Keratinocyte (primary cell): ENCODE data around the gene DCUN1D2.

Experiments
- EZH2 ChIP-seq: IDR thresholded peaks from one replicate; pipeline ENCODE4 v1.6.1; 2012; ENCODE audit warnings: inconsistent platforms, mild to moderate bottlenecking, low read length, moderate library complexity
- TF ChIP-seq, protein P1 (sequence below), 3 experiments: IDR thresholded peaks in 1 of 3; conservative IDR thresholded peaks in 1 of 3; optimal IDR thresholded peaks in 1 of 3; 2 replicates in 2 of 3; 3 replicates in 1 of 3; pipeline versions ENCODE3 to v1.5.1; 2011; ENCODE audit warnings: low read length in 3 of 3, mild to moderate bottlenecking in 3 of 3, moderate library complexity in 2 of 3, control low read depth in 1 of 3, inconsistent platforms in 1 of 3; ENCODE audit not compliant: insufficient read depth in 2 of 3; ENCODE audit errors: extremely low read depth in 1 of 3

DNA sequence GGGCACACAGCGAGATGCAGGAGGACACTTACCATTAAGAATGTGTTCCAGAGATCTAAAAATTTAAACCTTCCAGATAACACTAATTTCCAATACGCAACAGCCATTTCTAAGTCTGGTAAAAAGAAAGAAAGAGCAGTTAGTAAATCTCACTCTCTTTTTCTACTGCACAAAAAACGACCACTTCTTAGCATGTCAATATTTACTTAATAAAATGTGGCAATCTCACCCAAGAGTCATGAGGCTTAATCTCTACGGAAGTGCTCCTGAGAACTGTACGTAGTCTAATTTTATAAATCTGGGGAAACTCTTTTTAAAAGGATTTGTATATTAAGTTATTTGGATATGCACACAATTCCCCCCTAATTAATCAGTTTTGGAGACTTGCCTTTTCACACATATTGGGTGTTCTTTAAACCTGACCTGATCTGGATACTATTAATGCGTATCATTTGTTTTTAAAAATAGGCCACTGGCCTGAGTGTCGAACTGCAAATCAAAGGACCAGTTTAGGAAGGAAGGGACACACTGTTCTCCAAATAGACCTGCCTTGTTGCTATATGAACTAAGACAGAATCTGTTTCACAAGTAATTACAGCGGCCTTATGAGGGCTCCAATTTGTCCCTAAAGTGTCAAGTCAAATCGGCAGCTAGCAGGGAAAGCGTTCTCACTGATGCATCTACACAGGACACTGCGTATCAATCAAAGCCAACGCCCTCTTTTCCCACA, 29.3 kb downstream of the DCUN1D2 start:
- TF ChIP-seq EZH2, result no peak
- TF ChIP-seq, protein P1, sequence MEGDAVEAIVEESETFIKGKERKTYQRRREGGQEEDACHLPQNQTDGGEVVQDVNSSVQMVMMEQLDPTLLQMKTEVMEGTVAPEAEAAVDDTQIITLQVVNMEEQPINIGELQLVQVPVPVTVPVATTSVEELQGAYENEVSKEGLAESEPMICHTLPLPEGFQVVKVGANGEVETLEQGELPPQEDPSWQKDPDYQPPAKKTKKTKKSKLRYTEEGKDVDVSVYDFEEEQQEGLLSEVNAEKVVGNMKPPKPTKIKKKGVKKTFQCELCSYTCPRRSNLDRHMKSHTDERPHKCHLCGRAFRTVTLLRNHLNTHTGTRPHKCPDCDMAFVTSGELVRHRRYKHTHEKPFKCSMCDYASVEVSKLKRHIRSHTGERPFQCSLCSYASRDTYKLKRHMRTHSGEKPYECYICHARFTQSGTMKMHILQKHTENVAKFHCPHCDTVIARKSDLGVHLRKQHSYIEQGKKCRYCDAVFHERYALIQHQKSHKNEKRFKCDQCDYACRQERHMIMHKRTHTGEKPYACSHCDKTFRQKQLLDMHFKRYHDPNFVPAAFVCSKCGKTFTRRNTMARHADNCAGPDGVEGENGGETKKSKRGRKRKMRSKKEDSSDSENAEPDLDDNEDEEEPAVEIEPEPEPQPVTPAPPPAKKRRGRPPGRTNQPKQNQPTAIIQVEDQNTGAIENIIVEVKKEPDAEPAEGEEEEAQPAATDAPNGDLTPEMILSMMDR (optimal IDR thresholded peaks at IDR 0.05 in 1 of 3, IDR thresholded peaks at IDR 0.05 in 1 of 3, conservative IDR thresholded peaks at IDR 0.05 in 1 of 3; ENCODE audit: extremely low read depth in 1 of 3, insufficient read depth in 2 of 3, low read length in 3 of 3), result no peak
